HG03175 (cell line): Measurements from ENCODE around the gene JADE2.

Source experiments
- ATAC-seq: cut with Tn5 transposase; IDR thresholded peaks from one replicate; pipeline ENCODE4 v1.9.1; 2021; ENCODE audit warnings: mild to moderate bottlenecking, moderate library complexity; ENCODE audit not compliant: unreplicated experiment

JADE2 gene

DNA sequence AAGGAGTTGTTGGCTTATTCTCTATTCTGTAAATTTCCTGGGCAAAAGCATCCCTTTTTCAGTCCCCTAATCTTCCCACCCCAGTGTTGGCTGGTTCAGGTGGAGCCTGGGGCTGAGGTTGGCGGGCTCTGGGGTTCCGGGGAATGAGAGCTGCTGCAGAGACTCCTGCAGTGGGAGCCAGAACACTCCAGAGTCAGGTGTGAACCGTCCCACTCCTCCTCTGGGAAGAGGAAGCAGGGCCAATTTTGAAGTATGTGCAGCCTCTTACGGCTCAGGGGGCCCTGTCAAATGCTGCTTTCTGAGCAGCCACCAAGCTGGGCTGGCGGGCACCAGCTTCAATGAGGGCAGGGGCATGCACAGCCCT is 42.8 kb downstream of the JADE2 start:
- ATAC-seq = no peak

DNA sequence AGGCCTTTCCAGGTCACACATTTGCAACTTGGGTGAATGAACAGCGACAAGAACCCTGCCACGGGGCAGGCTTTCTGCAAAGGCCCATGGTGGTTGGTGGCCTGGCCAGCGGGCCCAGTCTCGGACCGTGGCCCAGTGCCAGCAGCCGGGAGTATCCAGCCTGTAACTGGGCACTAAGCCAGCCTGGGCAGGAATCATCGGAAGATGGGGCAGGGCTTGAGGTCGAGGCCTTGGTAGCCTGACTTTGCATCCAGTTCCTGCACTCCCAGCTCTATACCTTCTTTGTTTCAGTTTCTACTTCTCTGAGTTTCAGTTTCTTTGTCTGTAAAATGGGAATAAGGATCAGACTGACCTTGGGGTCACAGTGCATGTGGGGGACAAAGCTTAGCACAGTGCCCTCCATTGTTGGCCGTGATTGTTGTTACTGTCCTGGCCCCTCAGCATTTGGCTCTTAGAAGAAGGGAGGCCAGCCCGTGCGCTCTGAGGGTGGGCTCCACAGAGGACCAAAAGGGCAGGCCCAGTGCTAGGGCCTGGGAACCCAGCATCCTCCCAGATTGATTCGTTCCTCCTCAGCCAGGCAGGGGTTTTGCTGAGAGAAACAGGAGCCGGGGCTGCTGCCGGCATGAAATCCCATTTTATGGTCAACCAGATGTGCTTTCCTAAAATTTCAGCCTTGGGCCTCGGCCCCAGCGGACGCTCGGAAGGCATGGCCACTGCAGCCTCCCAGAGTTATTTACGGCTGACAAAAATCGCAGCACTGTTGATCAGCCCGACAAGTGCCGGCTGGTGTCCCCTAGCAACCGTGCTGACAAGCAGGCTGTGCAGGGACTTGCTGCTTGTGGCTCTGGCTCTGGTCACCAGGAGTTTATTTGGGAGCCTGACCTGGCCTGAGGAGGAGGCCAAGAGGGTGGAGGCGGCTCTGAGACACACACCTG is 43.6 kb downstream of the JADE2 start:
- ATAC-seq = no peak

DNA sequence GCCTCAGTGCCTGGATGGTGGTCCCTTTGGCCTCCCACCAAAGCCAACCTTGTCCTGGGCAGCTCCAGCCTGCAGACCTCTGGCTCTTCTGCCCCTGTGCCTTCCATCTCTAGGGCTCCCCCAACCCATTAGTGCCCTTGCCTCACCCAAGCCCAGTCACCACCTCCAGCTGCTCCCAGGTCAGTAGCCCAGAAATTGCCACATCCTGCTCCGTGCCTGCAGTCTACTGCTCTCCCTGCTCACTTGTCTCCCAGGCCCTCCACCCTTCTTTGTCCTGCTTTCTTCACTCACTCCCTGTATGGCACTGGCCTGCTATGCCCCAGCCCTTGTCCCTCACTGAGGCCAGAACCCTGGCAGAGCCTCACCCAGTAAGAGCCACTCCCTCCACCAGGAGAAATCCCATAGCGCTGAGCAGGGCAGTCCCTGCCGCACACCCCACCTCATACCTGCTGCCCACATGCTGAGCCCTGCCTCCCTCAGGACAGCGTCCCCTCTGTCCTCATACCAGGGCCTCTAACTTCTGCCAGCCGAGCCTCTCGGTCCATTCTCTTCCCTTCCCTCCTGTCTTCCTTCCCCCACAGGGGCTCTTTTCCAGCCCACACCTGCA is 44.4 kb downstream of the JADE2 start:
- ATAC-seq = no peak

DNA sequence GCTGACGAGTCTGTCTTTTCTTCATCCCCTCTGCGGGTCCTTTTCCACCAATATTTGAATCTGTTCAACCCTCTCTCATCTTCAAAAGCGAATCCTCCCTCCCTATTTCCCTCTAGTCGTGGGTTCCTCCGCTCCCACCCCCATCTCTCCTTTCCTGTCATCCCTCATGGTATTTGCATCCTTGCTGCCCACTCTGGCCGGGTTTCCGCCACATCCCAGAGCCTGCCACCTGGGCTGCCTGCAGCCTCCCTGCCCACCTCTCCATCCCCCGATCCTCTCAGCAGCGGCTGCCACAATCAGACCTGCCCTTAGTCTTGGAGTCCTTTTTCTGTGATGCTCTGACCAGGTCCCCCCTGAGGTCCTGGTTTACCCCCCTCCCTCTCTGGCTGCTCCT is 44.9 kb downstream of the JADE2 start:
- ATAC-seq = no peak

DNA sequence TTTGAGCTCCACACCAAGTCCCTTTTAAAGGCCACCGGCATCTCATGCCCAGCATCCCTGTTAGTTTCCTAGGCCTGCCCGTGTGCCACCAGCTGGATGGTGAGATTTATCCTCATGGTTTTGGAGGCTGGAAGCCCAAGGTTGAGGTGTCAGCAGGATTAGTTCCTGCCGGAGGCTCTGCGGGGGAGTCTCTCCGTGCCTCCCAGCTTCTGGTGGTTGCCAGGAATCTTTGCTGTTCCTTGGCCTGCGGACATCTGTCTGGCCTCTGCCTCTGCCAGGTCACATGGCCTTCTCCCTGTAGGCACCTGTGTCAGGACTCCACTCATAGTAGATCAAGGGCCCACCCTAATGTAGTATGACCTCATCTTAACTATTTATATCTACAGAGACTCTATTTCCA is 45.4 kb downstream of the JADE2 start:
- no peak for ATAC-seq

DNA sequence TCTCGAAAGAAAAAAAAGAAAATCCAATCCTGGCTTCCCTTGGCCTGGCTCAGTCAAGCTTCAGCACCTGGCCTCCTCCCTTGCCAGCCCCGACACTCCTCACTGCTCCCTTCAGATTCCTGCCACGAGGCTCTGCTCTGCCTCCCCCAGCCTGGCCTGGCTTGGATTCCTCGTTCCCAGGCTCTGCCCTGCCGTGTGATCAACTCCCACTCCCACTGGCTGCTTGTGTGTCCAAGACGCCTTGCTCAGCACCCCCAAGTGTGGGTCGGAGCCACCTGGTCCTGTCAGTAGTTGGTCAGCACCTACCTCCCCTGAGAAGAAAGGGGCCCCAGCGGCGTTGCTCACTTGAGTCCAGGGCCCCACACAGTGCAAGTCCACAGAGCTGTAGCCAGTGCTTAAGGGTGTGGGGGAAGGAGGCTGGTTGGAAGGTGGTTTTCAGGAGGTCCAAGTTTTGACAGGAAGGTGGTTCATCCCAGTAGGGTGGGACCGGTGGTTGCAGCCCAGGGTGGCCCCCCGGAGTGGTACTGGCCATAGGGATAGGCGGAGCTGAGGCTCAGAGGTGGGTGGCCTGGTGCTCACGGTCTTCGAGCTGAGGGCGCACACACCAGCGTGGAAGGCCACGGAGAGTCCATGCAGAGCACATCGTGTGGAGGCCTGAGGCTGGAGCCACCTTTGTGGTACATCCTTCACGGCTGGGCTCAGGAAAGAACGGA is 46.4 kb downstream of the JADE2 start:
- ATAC-seq = no peak

DNA sequence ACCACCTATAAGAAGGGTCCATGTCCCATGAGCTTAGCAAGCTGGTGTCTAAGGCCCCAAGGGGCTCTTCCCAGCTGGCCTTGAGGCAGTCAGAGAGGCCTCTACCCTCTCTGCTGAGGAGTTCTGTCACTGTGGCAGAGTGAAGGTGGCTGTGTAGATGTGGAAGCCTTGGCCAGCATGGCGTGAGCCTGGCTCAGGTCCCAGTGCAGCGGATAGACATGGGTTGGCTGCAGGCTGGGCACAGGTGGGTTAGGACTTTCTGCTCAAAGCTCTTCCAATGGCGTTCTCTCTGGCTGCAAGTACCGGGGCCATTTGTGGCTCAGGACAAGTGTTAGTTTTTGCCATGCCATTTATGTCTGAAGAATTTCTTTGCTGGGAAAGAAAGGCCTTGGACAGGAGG is 47.3 kb downstream of the JADE2 start:
- no peak for ATAC-seq

DNA sequence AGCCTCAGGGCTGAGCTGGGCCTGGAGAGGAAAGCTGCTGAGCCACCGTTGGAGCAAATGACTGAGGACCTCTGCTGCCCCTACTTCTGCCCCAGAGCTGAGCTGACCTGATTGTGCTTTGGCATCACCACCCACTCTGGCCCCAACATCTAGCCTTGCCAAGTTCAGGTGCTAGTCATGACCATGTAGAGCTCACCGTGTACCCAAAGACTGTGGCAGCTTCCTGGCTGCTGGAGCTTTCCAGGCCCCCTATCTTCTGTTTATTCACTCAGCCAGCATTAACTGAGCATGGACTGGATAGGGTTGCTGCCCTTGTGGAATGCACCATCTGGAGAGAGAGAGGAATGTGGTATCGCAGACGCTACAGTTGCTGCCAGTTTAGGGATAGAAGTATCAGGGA is 49.1 kb downstream of the JADE2 start:
- no peak for ATAC-seq

DNA sequence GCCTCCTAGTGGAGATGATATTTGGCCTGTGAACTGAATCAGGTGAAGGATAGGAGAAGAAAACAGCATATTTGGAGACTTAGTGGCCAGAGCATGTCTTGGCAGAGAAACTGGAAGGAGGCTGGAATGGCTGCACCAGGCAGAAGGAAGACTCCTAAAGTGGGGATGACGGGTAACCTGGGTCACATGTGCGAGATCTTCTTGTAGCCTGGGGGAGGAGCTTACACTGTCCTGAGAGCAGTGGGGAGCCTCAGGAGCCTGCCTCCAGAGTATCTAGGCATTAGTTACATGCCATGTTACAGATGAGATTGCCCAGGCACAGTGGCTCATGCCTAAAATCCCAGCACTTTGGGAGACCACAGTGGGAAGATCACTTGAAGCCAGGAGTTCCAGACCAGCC is 49.8 kb downstream of the JADE2 start:
- ATAC-seq = no peak

DNA sequence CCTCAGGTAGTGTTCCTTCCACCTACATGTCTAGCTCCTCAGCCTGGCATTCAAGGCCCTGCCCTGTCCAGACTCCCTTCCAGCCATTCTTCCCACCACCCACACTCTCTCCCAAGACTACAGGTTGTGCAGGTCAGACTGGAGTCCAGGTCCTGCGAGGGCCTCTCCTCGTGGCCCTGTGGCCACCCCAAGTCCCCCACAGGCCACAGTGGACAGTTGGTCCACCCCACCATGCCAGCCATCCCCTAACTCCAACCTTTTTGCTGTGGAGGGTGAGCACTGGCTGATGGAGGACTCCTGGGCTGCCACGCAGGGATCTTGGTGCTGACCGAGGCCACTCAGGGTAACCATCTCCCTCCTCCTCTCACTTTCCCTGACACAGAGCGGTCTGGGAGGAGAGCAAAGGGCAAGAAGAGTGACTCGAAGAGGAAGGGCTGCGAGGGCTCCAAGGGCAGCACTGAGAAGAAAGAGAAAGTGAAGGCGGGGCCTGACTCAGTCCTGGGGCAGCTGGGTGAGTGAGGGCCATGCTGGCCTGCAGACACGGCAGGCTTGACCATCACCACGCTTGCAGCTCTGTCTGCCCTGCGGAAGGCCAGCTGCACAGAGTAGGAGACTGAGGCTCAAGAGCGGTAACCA is 51.0 kb downstream of the JADE2 start:
- no peak for ATAC-seq

DNA sequence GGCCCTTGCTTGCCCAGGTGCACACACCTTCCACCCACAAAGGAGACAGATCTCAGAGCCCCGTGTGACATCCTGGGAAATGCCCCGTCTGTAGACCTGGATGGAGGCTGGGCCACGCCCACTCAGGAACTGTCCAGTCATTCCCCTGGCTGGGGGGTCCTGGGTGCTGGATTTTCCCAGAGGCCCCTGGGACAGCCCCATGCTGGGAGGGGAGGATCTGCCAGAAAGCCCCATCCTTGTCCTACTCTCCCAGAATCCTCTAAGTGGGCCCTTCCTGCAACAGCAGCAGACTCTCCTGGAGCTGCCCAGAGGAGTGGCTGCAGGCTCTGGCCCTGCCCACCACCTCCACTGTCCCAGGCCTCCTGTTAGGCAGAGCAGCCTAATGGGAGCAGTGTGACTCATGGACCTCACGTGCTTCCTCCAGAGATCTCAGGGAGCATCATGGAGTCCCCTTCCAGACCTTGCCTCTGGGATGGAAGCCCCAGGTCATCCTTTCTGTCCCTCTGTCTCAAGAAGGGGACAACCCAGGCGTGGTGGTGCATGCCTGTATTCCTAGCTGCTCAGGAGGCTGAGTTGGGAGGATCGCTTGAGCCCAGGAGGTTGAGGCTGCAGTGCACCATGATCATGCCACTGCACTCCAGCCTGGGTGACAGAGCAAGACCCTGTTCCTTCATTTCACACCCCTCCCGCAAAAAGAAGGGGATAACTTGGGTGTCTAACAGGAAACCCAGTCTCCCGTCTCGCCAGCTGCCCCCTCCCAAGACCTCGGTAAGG is 51.7 kb downstream of the JADE2 start:
- no peak for ATAC-seq

DNA sequence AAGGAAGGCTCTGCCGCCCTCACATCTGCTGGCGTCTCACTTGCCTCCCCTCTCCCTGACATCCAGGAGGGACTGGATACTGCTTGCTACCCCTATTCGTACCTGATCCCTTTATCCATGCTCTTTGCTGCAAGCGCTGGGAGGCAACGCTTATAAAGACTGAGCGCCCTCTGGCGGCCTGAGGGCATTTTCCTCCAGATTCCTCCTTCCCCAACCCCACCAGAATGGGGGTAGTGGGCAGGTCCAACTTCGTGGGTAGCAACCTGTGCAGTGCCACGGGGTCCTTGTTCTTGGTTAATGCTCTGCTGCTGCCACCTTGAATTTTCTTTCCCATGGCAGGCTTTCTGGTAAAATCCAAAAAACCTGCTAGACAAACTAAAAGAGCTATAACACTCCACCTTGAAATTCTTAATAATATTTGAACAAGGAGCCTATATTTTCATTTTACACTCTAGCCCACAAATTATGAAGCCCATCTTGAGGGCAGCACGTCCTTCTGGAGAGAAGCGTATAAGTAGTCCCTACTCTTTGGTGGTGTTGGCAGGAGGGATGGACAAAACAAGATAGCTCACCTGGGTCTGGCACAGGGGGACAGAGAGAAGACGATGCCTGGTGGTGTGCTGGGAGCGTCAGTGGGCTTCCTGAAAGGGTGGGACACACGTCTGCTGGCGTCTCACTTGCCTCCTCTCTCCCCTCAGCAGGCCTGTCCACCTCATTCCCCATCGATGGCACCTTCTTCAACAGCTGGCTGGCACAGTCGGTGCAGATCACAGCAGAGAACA is 52.5 kb downstream of the JADE2 start:
- no peak for ATAC-seq

DNA sequence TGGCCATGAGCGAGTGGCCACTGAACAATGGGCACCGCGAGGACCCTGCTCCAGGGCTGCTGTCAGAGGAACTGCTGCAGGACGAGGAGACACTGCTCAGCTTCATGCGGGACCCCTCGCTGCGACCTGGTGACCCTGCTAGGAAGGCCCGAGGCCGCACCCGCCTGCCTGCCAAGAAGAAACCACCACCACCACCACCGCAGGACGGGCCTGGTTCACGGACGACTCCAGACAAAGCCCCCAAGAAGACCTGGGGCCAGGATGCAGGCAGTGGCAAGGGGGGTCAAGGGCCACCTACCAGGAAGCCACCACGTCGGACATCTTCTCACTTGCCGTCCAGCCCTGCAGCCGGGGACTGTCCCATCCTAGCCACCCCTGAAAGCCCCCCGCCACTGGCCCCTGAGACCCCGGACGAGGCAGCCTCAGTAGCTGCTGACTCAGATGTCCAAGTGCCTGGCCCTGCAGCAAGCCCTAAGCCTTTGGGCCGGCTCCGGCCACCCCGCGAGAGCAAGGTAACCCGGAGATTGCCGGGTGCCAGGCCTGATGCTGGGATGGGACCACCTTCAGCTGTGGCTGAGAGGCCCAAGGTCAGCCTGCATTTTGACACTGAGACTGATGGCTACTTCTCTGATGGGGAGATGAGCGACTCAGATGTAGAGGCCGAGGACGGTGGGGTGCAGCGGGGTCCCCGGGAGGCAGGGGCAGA is 53.3 kb downstream of the JADE2 start:
- ATAC-seq = no peak

DNA sequence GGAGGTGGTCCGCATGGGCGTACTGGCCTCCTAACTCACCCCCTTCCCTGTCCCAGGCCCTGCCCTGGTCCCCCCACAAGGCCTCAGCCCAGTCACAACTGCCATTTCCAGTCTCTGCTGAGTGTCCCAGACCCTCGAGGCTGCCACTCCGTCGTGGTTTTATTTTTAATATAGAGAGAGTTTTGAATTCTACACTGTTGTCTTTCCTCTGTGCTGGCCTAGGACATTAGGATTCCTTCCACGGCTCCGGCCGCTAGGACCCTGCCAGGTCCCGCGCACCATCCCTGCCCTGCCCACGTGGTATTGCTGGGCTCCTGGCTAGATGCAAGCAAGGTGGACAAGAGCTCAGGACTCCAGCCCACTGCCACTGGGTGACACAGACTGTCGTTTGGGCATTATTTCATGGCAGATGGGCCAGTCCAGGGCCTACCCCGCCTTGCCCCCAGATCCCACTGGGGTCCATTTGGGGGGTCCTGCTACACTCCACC is 53.9 kb downstream of the JADE2 start:
- ATAC-seq = no peak

DNA sequence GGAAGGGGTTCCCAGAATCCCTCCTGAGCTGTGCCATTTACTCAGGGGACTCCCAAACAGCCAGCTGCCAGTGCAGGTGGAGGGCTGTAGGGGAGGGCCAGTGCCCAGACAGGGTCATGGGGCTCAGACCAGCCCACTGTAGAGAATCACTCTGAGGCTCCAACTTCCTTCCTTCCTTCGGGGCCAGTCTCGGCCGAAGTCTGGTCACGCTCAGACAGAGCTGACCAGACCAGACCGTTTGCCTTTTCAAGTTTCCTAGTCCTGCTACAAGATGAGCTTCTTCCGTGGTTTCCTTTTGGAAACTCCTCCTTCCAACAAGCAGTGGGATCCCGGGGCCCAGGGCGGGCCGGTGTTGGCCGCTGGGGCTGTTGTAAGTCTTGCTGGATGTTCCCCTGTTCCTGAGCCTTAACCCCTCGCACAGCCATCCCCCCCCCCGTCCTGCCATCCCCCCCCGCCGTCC is 54.6 kb downstream of the JADE2 start:
- no peak for ATAC-seq

DNA sequence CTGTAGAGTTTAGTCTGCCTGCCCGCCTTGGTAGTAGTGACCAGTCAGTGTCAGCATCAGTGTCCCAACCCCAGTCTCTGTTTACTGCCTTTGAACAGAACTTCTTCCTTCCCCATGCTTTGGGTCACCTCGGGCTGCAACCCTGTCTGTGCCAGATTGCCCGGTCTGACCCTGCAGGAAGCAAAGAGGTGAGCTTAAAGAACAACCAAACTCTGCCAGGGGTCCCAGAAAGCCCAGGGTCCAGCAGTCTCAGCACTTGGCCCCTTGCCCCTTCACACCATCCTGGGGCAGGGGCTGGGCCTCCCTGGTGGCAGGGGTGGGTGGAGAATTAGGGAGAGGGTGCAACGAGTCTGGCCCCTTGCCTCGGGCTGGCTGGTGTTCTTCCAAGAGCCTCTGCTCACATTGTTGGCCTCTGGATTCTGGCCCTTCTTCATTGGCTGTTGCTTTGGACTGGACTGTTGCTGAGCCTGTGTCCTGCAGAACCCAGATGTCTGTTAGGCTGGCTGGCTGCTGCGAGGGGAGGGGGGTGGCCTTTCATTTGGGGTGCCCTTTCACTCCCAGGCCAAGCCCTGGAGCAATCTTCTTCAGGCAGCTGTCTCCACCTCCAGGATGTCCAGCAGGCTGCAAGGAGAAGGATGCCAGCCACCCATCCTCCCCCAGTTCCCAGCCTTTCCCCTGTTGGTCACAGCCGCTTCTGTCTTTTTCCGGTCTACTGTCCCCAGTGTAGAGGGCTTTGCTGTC is 55.9 kb downstream of the JADE2 start:
- no peak for ATAC-seq

DNA sequence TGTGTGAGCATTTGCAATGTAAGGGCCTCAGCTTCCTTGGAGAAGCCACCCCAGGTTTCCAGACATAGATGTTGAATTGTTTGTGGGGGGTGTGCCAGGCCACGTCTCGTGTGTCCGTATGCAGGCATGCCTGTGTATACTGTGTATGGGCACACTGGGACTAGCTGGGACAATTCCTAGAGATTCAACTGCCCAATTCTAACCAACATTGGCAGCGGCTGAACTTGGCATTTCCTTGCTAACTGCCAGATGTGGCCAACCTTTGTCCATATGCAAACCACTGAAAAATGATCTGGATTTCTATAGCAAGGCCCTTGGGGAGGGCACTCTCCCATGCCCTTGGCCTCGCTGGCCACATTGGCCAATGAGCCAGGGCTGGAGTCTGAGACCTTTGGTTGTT is 56.8 kb downstream of the JADE2 start:
- no peak for ATAC-seq

DNA sequence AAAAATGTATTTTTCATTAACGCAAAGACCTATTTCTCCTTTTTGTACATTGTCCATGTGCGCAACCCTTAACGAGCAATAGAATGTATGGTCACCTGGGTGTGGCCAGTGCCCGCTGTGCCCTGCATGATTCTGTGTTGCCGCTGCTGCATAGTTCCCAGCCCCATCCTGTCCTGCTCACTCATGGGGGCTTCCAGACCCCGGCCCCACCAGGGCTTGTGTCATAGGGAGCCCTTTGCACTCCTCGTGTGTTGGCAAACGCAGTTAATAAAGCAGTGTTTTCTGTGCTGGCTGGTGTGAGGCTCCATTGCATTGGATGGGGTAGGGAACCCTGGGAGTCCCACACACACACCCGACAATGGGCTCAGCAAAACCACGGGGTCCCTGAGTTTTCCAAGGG is 57.5 kb downstream of the JADE2 start:
- ATAC-seq = no peak
